Bronchial epithelial cell (primary cell): ENCODE data around the gene MVB12A. TPM values are rescaled to one million over a fixed set of nuclear protein-coding genes. Genes with fewer than 3 reads are reported as not detected.
A peak's percentile ranks its signal among the peaks of the same experiment; 100 is the strongest.

ENCODE experiments used
- DNase-seq: peaks from one replicate; pipeline ENCODE4 v3.0.0-alpha.2; 2010; ENCODE audit warnings: low read depth
- FAIRE-seq: peaks from 2 replicates; lab custom pipeline; 2011; peaks lifted over from hg19 to GRCh38; lab: Jason Lieb, UNC
- H3K27me3 ChIP-seq: 2 replicates; pipeline ENCODE4 v1.5.1; 2011; ENCODE audit warnings: low read length; ENCODE audit not compliant: control insufficient read depth, insufficient read depth
- H3K36me3 ChIP-seq: 2 replicates; pipeline ENCODE4 v1.5.1; 2011; ENCODE audit warnings: low read length; ENCODE audit not compliant: control insufficient read depth, insufficient read depth
- H3K4me3 ChIP-seq: 2 replicates; pipeline ENCODE4 v1.5.1; 2011; ENCODE audit warnings: mild to moderate bottlenecking, low read depth, low read length, control low read depth
- total RNA-seq: library from RNA; depleted of rRNA; stranded (reverse); fragments of >200 nt; gene quantifications from 2 replicates; pipeline ENCODE4 v1.2.1, GENCODE V29; 2014
- TF ChIP-seq, protein P1 (sequence below): IDR thresholded peaks from 2 replicates; pipeline ENCODE4 v1.5.1; 2011; ENCODE audit warnings: mild to moderate bottlenecking, moderate library complexity, low read length, control low read depth, inconsistent platforms; ENCODE audit not compliant: insufficient read depth, severe bottlenecking

MVB12A gene
- total RNA-seq, 1 donor from 2014 or later = 22.9 TPM

DNA sequence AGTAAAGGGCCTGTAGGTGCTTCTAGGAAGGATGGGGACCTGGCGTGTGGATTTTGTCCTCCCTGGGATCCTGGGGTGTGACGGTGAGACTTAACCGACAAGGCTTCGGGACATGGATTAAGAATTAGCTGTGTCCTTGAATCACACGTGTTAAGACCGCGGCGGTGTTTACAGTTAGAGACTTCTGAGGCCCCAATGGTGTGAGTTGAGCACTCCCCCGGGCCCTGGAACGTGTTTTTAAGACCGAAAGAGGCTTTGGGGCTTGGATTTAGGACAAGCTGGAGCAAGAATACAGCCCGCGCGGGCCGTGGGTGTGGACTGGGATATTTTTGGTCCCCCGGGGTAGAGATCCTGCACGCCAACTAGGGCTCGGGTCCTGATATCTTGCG, 49.2 kb downstream of the MVB12A start:
- TF ChIP-seq, protein P1, sequence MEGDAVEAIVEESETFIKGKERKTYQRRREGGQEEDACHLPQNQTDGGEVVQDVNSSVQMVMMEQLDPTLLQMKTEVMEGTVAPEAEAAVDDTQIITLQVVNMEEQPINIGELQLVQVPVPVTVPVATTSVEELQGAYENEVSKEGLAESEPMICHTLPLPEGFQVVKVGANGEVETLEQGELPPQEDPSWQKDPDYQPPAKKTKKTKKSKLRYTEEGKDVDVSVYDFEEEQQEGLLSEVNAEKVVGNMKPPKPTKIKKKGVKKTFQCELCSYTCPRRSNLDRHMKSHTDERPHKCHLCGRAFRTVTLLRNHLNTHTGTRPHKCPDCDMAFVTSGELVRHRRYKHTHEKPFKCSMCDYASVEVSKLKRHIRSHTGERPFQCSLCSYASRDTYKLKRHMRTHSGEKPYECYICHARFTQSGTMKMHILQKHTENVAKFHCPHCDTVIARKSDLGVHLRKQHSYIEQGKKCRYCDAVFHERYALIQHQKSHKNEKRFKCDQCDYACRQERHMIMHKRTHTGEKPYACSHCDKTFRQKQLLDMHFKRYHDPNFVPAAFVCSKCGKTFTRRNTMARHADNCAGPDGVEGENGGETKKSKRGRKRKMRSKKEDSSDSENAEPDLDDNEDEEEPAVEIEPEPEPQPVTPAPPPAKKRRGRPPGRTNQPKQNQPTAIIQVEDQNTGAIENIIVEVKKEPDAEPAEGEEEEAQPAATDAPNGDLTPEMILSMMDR = no peak
- Histone ChIP-seq H3K36me3 (no peaks in the 10 kb centered on the region), H3K4me3 (peak overlapping the region; percentile 84), H3K27me3 (no peaks in the 10 kb centered on the region)
- FAIRE-seq = no peak
- no peak for DNase-seq

DNA sequence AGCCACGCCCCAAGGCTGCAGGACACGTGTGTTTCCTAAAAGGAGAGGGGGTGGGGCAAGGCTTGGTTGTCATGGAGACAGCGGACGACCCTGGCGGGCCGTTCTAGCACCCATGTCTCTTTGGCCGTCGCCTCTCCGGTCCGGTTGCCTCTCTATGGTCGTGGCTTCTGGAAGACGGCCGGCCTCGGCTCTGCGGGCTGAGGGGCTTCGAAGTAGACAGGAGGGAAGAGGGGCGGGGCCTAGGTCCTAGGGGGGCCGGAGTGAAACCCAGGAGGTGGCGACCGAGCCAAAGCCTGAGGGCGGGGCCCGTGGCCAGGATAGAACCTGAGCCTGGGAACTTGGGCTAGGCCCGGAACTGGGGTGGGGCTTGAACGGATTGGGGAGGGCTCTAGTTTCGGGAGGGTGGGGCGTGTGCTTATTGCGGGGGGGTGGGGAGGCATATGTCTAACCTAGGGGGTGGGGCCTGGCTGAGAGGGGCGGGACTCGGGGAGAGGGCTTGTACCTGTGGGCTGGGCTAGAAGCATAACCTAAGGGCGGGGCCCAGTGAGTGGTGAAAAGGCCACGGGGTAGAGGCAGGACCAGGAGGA, 49.7 kb downstream of the MVB12A start:
- Histone ChIP-seq H3K27me3 (no peaks in the 10 kb centered on the region), H3K4me3 (peak overlapping the region; percentile 84), H3K36me3 (no peaks in the 10 kb centered on the region)
- DNase-seq = peak; percentile 87
- TF ChIP-seq, protein P1 = no peak
- no peak for FAIRE-seq

DNA sequence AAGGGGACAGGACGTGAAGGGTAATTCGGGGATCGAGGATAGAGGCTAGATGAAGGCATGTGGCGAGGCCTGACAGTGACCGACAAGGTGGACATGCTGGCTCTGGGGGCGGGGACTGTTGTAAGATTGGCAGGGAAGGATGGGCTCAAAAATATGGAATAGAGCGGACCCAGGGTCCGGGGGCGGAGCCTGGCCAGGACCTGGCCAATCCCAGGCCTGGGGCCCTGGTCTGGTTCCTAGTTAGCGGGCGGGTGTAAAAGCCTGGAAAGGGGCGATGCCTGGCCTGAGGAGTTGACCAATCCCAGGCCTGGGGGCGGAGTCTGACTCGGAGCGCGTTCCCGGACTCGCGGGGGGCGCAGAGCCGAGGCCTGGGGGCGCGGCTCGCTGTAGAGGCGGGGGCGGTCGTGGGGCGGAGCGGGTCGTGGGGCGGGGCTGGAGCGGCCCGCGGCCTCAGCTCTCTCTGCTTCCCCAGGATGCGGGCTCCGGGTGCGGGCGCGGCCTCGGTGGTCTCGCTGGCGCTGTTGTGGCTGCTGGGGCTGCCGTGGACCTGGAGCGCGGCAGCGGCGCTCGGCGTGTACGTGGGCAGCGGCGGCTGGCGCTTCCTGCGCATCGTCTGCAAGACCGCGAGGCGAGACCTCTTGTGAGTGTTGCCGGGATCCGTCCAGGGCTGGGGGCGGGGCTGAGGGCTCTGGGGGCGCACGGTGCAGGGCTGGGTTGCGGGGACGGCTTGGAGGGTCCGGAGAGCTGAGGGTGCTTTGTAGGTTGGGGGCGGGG, 50.4 kb downstream of the MVB12A start, which contains the start of gene SLC27A1:
SLC27A1 (plus strand) TSS at position 457 of the 774 bp plus-strand sequence; CDS start at position 474, 17 bp downstream.
- H3K4me3 ChIP-seq = peak within 1 kb of the TSS; percentile 84
- peak; percentile 52 for FAIRE-seq
- H3K36me3 ChIP-seq = no peaks in the 10 kb centered on the region
- DNase-seq = peak; percentile 94
- TF ChIP-seq, protein P1 = no peak
- H3K27me3 ChIP-seq = no peaks in the 10 kb centered on the region

DNA sequence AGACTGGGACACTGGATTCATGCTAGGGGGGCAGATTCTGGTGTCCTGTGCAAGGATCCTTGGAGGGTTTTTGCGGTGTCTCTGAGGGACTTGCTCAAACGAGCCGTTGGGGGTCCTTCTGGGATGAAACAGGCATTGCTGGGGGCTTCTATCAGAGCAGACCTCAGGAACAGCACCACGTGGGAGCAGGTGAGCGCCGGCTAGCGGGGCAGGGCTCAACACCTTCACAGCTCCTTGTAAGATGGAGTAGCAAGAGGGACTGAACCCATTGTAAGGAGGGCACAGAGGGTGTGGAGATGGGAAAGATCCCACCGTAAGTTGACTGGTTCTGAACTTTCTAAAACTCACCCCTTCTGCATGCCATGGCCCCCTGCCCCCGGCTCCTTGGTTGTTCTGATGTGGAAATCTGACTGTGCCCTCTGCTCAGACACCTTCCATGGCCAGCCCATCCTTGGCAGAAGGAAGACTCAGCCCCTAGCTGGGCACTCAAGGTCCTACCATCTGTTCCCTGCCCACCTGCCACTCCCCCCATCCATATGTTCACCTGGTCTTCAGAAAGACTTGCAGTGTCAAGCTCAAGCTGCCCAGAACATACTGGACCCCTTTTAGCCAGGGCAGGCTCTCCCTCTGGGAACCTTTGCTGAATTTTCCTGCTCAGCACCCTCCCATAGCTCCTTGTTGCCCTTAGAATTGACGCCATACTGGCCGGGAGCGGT, 51.7 kb downstream of the MVB12A start:
- DNase-seq = no peak
- no peaks in the 10 kb centered on the region for H3K27me3 ChIP-seq
- H3K36me3 ChIP-seq = no peaks in the 10 kb centered on the region
- peak; percentile 50 for FAIRE-seq
- TF ChIP-seq, protein P1 = no peak
- peak overlapping the region; percentile 84 for H3K4me3 ChIP-seq

DNA sequence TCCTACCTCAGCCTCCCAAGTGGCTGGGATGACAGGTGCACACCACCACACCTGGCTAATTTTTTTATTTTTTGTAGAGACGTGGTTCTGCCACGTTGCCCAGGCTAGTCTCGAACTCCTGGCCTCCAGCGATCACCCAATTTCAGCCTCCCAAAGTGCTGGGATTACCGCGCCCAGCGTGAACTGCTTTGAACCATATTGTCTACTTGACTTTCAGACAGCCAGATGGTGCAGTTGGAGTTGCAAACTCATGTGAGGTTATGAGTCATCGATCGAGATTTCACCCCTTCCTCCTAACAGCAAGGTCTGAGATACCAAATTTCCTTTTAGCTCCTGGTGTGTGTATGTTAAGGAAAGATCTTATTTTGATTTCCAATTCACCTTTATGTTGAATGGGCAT, 53.2 kb downstream of the MVB12A start:
- peak; percentile 67 for DNase-seq
- Histone ChIP-seq H3K4me3 (no peak overlapping the region), H3K27me3 (no peaks in the 10 kb centered on the region), H3K36me3 (no peaks in the 10 kb centered on the region)
- TF ChIP-seq, protein P1 = no peak
- FAIRE-seq = peak; percentile 70

Other genes with a start within 250 kb of the MVB12A start
- 8.3 and 11.8 TPM in 2 replicates for gene USE1, start 204.7 kb upstream of the MVB12A start, total RNA-seq
- 2.0 and 3.2 TPM in 2 replicates for gene OCEL1, start 193.8 kb upstream of the MVB12A start, total RNA-seq
- gene NR2F6, start 174.1 kb upstream of the MVB12A start, total RNA-seq = 93.8 and 124 TPM in 2 replicates
- 0.13 TPM in 1 of 2 replicates, not detected in the other for gene USHBP1, start 155.3 kb upstream of the MVB12A start, total RNA-seq
- gene BABAM1, start 152.6 kb upstream of the MVB12A start, total RNA-seq = 45.8 and 60.9 TPM in 2 replicates
- 0.38 and 0.53 TPM in 2 replicates for gene ANKLE1, start 138.1 kb upstream of the MVB12A start, total RNA-seq
- gene ABHD8, start 116.6 kb upstream of the MVB12A start, total RNA-seq = 6.1 and 9.9 TPM in 2 replicates
- 23.7 and 24.3 TPM in 2 replicates for gene MRPL34, start 114.2 kb upstream of the MVB12A start, total RNA-seq
- 9.0 and 21.1 TPM in 2 replicates for gene DDA1, start 110.5 kb upstream of the MVB12A start, total RNA-seq
- gene ANO8, start 85.2 kb upstream of the MVB12A start, total RNA-seq = 2.6 and 4.0 TPM in 2 replicates
- 16.5 and 48.4 TPM in 2 replicates for gene GTPBP3, start 82.5 kb upstream of the MVB12A start, total RNA-seq
- gene PLVAP, start 42.7 kb upstream of the MVB12A start, total RNA-seq = not detected in 2 replicates
- not detected in 2 replicates for gene CCDC194, start 25.9 kb upstream of the MVB12A start, total RNA-seq
- gene BST2, start 14.4 kb upstream of the MVB12A start, total RNA-seq = 2.2 and 8.7 TPM in 2 replicates
- gene TMEM221, start 28.6 kb downstream of the MVB12A start, total RNA-seq = 0.13 TPM in 1 of 2 replicates, not detected in the other
- not detected in 2 replicates for gene NXNL1, start 40.9 kb downstream of the MVB12A start, total RNA-seq
- 5.9 and 7.9 TPM in 2 replicates for gene SLC27A1, start 50.5 kb downstream of the MVB12A start, total RNA-seq
- gene PGLS, start 91.6 kb downstream of the MVB12A start, total RNA-seq = 41.1 and 67.2 TPM in 2 replicates
- gene COLGALT1, start 135.6 kb downstream of the MVB12A start, total RNA-seq = 74.2 and 75.1 TPM in 2 replicates